MM.1S (cell line): ENCODE results near the gene HS6ST3.

ENCODE experiments used
- DNase-seq: peaks from one replicate; pipeline ENCODE4 v3.0.0-alpha.2; 2015
- H2AFZ ChIP-seq: fragments of 300-600 bp; sonication (generic); 2 replicates; pipeline ENCODE4 v1.6.0; 2016; ENCODE audit warnings: antibody characterized with exemption, low read length
- H3F3A ChIP-seq: fragments of 300-600 bp; sonication (generic); 2 replicates; pipeline ENCODE4 v1.6.1; 2016; ENCODE audit warnings: mild to moderate bottlenecking, antibody characterized with exemption, low read length, moderate library complexity, mixed read lengths; ENCODE audit not compliant: insufficient read depth
- H3K27ac ChIP-seq: fragments of 300-600 bp; sonication (generic); 2 replicates; pipeline ENCODE4 v1.5.1; 2016; ENCODE audit warnings: mild to moderate bottlenecking, low read length
- H3K27me3 ChIP-seq: fragments of 300-600 bp; sonication (generic); replicated peaks from 2 replicates; pipeline ENCODE4 v1.6.0; 2016; ENCODE audit warnings: low read length; ENCODE audit not compliant: insufficient read depth
- H3K36me3 ChIP-seq: fragments of 300-600 bp; sonication (generic); replicated peaks from 2 replicates; pipeline ENCODE4 v1.6.1; 2016; ENCODE audit warnings: mild to moderate bottlenecking, low read length, mixed read lengths; ENCODE audit not compliant: insufficient read depth
- H3K4me1 ChIP-seq: fragments of 300-600 bp; sonication (generic); 2 replicates; pipeline ENCODE4 v1.6.1; 2016; ENCODE audit warnings: low read length, mixed read lengths
- H3K4me2 ChIP-seq: fragments of 300-600 bp; sonication (generic); 2 replicates; pipeline ENCODE4 v1.6.0; 2016; ENCODE audit warnings: low read depth, low read length
- H3K4me3 ChIP-seq: fragments of 300-600 bp; sonication (generic); 2 replicates; pipeline ENCODE4 v1.5.1; 2016; ENCODE audit warnings: low read length, mixed read lengths
- H3K79me2 ChIP-seq: fragments of 300-600 bp; sonication (generic); 2 replicates; pipeline ENCODE4 v1.6.1; 2016; ENCODE audit warnings: mixed run types, low read length, mixed read lengths
- H3K9ac ChIP-seq: fragments of 300-600 bp; sonication (generic); 2 replicates; pipeline ENCODE4 v1.6.1; 2016; ENCODE audit warnings: low read length, mixed read lengths
- H3K9me2 ChIP-seq: fragments of 300-600 bp; sonication (generic); replicated peaks from 2 replicates; pipeline ENCODE4 v1.6.1; 2016; ENCODE audit warnings: mild to moderate bottlenecking, low read length, mixed read lengths; ENCODE audit not compliant: insufficient read depth
- H3K9me3 ChIP-seq: fragments of 300-600 bp; sonication (generic); replicated peaks from 2 replicates; pipeline ENCODE4 v1.6.1; 2016; ENCODE audit warnings: mild to moderate bottlenecking, low read length, mixed read lengths; ENCODE audit not compliant: insufficient read depth
- H4K20me1 ChIP-seq: fragments of 300-600 bp; sonication (generic); 2 replicates; pipeline ENCODE4 v1.6.1; 2016; ENCODE audit warnings: mild to moderate bottlenecking, low read length, moderate library complexity, mixed read lengths; ENCODE audit not compliant: insufficient read depth
- EZH2 ChIP-seq: fragments of 300-600 bp; sonication (generic); optimal IDR thresholded peaks from 2 replicates; pipeline ENCODE3; 2017; ENCODE audit warnings: low read depth, mild to moderate bottlenecking, antibody characterized with exemption, low read length, mixed read lengths
- EZH2phosphoT487 ChIP-seq: fragments of 300-600 bp; sonication (generic); IDR thresholded peaks from 2 replicates; pipeline ENCODE4 v1.6.1; 2018; ENCODE audit warnings: antibody characterized with exemption, low read length
- TF ChIP-seq, protein P1 (sequence below): fragments of 300-600 bp; sonication (generic); IDR thresholded peaks from 2 replicates; pipeline ENCODE4 v1.5.1; 2016; ENCODE audit warnings: antibody characterized with exemption, low read length, mixed read lengths

The HS6ST3 gene

GRCh38 chr13:96621634-96622183 lies 531.8 kb downstream of the HS6ST3 start:
- H3K4me1 ChIP-seq = peaks cover 43% of the 10 kb centered on the region
- DNase-seq = no peak
- no peaks in the 10 kb centered on the region for H3K36me3 ChIP-seq
- no peak overlapping the region for H3K9ac ChIP-seq
- no peaks in the 10 kb centered on the region for H3K79me2 ChIP-seq
- H3F3A ChIP-seq = peaks cover 13% of the 10 kb centered on the region; the same call in 1 of the 2 replicates
- no peaks in the 10 kb centered on the region for H3K9me3 ChIP-seq
- no peaks in the 10 kb centered on the region for H3K27me3 ChIP-seq
- TF ChIP-seq EZH2phosphoT487 (no peak), EZH2 (no peak)
- TF ChIP-seq, protein P1, sequence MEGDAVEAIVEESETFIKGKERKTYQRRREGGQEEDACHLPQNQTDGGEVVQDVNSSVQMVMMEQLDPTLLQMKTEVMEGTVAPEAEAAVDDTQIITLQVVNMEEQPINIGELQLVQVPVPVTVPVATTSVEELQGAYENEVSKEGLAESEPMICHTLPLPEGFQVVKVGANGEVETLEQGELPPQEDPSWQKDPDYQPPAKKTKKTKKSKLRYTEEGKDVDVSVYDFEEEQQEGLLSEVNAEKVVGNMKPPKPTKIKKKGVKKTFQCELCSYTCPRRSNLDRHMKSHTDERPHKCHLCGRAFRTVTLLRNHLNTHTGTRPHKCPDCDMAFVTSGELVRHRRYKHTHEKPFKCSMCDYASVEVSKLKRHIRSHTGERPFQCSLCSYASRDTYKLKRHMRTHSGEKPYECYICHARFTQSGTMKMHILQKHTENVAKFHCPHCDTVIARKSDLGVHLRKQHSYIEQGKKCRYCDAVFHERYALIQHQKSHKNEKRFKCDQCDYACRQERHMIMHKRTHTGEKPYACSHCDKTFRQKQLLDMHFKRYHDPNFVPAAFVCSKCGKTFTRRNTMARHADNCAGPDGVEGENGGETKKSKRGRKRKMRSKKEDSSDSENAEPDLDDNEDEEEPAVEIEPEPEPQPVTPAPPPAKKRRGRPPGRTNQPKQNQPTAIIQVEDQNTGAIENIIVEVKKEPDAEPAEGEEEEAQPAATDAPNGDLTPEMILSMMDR = no peak
- no peak overlapping the region for H3K4me2 ChIP-seq
- no peak overlapping the region for H3K27ac ChIP-seq
- no peaks in the 10 kb centered on the region for H3K9me2 ChIP-seq
- no peaks in the 10 kb centered on the region for H4K20me1 ChIP-seq
- no peak overlapping the region for H2AFZ ChIP-seq
- no peak overlapping the region for H3K4me3 ChIP-seq

- no peak overlapping the region for H3K4me2 ChIP-seq
- H3K36me3 ChIP-seq = no peaks in the 10 kb centered on the region
- no peaks in the 10 kb centered on the region for H4K20me1 ChIP-seq
- H3K9ac ChIP-seq = no peak overlapping the region
- H3K9me3 ChIP-seq = no peaks in the 10 kb centered on the region
- no peaks in the 10 kb centered on the region for H3K79me2 ChIP-seq
- DNase-seq = no peak
- no peaks in the 10 kb centered on the region for H3K27me3 ChIP-seq
- TF ChIP-seq EZH2 = no peak
- TF ChIP-seq, protein P1 = no peak
- TF ChIP-seq EZH2phosphoT487 = no peak
- no peak overlapping the region for H3K27ac ChIP-seq
- 0 out of 2 replicates have a peak, but pooled peaks cover 7% of the 10 kb centered on the region for H3K4me1 ChIP-seq
- H3F3A ChIP-seq = no peaks in the 10 kb centered on the region
- no peak overlapping the region for H3K4me3 ChIP-seq
- H3K9me2 ChIP-seq = no peaks in the 10 kb centered on the region
- no peak overlapping the region for H2AFZ ChIP-seq
Observed at GRCh38 chr13:96629331-96629730, 539.4 kb downstream of the HS6ST3 start.

DNA sequence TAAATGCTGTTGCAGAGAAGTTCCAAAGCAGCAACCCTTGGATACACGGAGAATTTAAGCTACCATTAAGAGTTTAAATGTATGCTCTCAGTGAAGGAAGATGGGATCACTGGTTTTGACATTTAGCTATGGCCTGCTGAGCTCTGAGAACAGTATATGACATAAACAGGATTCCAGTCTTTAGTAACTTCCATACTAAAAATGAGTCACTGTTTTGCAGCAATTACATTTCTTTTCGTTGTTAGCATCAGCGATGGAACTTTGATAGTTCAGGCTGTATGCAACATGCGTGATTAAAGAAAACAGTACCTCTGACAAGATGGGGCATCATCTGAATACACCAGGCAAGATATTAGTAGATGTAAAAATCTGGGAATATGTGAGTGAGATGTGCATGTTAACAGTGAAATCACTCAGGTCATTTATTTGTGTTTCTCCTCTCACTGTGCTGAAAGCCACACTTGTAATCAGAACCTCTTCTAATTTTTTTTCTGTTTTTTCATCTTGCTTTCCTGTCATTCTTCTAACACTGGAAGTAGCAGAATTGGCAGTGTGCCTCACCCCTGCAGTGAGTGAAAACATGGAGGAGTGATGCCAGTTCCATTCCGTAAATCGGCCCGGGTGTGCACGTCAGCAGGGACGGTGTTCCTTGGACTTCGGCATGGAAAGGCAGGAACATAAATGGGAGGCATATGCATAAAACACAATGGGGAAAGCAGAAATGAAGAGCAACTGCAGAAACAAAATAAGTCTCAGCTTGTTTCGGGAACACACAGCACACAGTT lies 542.8 kb downstream of the HS6ST3 start:
- H3F3A ChIP-seq = no peaks in the 10 kb centered on the region
- H3K79me2 ChIP-seq = no peaks in the 10 kb centered on the region
- DNase-seq = no peak
- no peaks in the 10 kb centered on the region for H3K36me3 ChIP-seq
- H3K9me3 ChIP-seq = no peaks in the 10 kb centered on the region
- H3K4me1 ChIP-seq = no peaks in the 10 kb centered on the region
- no peak overlapping the region for H3K27ac ChIP-seq
- H3K9ac ChIP-seq = no peak overlapping the region
- H3K9me2 ChIP-seq = no peaks in the 10 kb centered on the region
- H4K20me1 ChIP-seq = no peaks in the 10 kb centered on the region
- TF ChIP-seq, protein P1 = no peak
- TF ChIP-seq EZH2 = no peak
- no peak for TF ChIP-seq EZH2phosphoT487
- H3K4me2 ChIP-seq = no peak overlapping the region
- no peak overlapping the region for H2AFZ ChIP-seq
- H3K27me3 ChIP-seq = no peaks in the 10 kb centered on the region
- H3K4me3 ChIP-seq = no peak overlapping the region
